LoVo (cell line): ENCODE results near the gene GPR180.
A peak's percentile ranks its signal among the peaks of the same experiment; 100 is the strongest.

ENCODE experiments used
- DNase-seq: peaks from one replicate; pipeline ENCODE4 v3.0.0-alpha.2; 2016; ENCODE audit warnings: low spot score

GPR180 gene

DNA sequence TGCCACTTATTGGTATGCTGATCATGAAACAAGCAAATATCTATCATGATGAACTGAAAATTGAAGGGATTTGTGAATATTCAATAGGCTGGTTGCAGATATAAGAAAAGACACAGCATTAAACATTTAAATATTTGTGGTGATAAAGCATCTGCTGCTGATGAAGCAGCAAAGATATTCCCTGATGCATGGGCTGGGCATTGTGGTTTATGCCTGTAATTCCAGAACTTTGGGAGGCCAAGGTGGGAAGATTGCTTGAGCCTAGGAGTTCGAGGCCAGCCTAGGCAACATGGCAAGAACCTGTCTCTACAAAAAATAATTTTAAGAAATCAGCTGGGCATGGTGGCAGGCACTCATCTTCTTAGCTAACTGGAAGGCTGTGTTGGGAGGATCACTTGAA lies 54.5 kb downstream of the GPR180 start:
- DNase-seq: no peak

DNA sequence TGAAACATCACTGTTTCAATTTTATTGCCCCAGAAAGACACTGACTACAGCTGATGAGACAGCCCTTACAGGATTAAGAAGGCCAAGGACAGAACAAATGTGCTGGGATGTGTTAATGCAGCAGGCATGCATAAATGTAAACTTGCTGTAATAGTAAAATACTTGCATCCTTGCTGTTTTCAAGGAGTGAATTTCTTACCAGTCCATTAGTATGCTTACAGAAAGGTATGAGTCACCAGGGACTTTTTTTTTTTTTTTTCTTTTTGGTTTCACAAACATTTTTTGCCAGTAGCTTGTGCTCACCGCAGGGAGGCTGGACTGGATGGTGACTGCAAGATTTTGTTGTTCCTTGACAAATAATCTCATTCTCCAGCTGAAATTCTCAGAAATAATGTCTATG lies 55.1 kb downstream of the GPR180 start:
- no peak for DNase-seq

DNA sequence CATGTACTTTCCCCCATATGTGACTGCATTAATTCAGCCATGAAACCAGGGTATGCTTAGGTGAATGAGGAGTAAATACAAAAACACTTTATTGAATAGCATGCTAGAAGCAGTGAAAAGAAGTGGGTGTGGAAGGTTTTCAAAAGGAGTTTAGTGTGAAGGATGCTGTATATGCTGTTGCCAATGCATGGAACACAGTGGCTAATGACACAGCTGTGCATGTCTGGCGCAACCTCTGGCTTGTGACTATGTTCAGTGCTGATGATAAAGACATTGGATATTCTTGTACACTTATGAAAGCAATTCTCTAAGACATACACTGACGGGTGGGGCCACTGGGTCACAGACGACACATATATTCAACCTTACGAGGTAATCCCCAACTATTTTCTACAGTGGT lies 55.5 kb downstream of the GPR180 start:
- DNase-seq: no peak

DNA sequence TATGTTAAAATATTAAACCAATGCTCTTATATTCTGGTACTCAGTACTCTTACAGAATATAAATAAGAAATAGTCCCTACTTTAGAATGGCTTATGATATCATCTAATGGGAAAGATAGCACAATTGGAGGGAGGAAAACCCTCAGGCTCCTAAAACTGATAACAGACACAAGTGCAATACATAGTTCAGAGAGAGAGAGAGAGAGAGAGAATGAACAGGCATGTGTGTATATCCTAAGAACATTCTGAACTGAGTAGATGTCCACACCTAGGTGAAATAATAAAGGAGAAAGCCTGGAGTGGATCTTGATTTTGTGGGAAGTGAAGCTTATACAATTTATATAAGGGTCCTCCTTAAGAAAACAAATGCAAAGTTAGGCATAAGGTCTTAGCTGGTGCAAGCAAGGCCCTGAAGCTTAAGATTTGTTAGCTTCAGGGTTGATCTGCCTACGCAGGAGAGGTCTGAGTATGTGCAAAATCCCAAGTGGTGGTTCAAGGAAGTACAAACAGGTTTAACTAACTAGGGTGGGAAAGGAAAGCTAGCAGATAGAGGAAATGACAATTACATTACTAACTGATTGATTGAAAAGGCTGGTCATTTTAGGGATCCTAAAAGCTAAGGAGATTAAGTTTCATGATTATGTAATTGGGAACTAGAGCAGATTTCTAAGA lies 57.4 kb downstream of the GPR180 start:
- DNase-seq: no peak

DNA sequence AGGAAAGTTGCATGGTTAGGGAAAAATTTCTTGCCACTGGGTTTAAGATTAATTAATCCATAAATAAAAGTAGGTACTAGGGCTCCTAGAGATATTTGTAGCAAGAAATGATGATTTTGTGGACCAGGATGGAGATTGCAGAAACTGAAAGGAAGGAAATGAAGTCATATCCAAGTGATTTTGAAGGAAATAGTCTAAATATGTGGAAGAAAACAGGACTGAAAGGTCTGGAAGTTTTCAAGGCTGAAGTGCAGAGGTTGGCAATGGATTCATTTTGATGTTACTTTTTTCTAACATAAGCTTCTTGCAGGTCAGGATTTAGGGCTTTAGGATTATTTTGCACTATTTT lies 57.9 kb downstream of the GPR180 start:
- DNase-seq: no peak

DNA sequence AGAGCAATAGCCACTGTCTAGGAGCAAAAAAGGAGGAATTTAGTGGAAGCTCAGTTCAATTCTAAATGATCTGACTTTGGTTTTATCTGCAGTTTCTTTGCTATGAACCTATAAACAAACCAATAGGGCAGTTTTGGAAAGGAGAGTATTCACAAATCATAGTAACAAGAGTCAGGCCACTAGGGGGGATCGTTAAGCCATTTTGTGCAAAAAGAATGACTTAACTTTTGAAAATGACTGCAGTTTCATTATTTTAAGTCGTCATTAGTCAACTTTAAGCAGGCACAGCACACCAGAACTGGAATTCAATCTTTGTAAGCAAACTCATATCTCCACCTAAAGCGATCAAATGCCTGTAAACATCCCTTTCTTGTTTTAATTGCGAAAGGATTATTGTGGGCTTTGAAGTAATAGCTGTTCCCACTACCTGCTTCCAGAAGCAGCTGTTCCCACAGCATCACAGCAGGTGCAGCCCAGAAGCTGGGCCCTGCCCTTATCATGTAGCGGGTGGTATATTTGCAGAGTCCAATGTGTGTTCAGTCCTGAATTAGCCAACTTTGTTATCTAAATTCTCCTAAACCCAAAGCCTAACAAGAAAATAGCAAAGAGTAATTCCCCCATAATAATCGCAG lies 59.2 kb downstream of the GPR180 start:
- DNase-seq: no peak

DNA sequence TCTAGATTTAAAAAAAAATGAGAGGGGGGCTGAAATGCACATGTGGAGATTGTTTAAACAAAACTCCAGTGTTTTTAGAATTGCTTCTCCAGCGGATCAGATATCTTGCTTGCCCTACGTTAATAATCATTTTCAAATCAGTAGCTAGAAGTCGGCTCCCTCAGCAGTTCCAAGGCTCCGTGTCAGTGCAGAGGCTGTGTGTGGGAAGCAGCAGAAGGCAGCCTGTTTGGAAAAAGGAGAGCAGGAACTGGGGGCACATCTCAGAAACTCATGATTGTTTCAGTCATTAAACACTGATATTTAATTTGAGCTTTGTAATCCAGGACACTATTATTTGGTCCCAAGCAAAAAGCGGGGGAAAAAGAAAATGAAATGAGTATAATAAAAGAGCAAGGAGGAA lies 59.7 kb downstream of the GPR180 start:
- no peak for DNase-seq

DNA sequence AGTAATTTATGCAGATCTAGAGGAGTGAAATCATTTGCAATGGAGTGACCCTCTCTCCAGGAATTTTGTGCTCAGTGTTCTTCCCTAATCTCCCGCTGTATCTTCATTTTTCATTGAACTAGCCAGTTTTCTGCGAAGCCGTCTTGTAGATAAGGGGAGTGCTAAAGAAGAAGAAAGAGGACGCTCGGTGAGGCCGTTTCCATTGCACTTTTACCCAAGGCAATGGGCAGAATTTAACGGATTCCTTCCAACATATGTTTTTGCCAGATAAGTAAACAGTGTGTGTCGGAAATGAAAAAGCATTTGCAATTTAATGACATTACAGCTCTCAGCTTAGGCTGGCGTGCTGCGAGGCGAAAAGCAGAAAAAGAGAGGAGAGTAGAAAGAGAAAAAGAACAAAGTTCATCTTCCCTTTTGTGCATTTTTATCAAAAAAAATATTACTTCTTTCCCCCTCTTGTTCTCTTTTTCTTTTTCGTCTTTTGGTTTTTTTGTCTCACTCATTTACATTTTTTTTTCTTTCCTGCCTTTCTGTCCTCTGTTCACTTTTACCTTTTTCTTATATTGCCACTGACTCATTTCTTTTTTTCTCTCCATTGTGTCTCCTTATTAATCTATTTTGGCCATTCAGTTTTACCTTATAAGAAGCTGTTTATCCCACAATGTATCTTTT lies 60.8 kb downstream of the GPR180 start:
- DNase-seq: no peak

DNA sequence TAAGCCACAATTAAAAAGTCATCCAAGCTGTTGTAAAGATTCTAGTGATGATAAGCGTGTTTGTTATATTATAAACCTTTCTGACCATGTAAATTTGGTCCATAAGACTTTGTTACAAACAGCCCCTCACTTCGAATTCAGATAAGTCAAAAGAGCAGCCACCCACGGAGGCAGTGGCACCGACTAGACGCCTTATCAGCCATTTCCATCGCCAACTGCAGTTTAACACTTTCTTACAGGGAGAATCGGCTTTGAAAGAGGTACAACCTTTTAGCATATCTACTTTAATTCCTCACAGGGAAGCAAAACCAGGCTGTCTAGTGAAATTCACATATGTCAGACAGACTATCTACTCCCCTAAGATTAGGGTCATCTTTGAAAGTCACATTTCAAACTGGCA lies 63.2 kb downstream of the GPR180 start:
- no peak for DNase-seq

DNA sequence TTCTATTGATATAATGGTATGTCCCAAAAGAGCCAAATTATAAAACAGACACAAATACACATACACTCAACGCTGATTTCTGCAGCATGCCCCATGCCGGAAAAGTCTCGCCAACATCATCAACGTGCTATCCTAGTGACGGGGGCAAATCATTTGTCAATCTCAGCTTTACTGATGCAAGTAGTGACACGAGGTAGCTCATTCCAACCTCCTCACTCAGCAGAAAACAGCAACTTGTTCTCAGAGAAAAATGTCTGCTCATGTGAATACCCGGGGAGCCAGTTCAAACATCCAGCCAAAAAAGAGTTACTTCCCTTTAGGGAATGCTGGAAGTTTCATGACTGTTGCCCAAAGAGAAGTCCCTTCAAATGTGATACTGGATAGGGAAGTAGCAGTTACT lies 64.4 kb downstream of the GPR180 start:
- DNase-seq: no peak

DNA sequence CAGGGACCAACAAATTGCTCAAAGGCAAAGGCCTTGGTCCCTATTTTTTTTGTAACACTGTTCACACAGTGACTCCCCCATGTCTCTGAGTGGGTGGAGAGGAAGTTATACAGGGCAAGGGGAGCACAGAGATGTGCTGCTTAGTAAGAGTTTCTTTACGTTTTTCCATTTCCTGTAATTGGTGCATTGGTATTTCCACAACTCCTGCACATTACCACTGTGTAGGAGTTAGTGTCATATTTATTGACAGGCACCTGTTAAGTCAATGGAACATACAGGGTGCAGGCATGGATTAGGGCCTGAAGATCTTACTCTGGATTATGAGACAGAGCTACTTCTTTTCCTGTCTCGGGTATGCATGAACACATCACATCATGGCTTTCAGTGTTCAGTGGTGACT lies 65.5 kb downstream of the GPR180 start:
- no peak for DNase-seq

DNA sequence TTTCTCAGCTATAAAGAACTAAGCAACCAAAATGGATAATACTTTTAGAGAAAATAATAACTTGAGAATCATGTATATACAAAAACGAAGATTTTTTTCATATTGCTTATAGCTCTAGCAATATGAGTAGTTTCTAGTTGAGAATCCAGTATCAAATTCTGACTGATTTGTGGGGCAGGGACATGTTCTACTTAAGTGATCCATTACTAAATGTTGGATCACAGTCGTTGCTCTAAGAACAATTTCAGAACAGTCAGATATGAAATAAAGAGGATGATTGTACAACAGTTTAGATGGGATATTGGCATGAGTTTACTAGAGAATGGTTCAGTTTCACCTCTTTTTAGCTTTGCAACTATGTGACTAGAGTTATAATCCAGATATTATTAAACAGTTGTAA lies 70.7 kb downstream of the GPR180 start:
- no peak for DNase-seq

DNA sequence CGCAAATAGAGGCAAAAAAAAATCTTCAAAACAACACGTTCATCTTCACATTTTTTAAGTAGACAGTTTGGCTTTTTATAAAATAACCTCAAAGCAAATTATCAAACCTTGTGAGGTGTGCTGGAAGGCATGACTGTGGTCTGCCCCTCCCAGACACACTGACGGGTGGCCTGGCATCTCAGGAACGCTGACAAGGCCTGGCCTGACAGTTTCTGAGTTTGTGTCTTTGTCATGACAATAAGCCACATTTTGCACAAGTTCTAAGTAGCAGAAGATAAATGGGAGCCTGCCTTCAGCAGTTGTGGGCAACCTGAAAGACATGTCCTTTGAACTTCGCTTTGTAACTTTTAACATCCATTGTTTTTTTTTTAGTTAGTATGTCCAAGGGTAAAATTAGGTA lies 72.2 kb downstream of the GPR180 start:
- no peak for DNase-seq

DNA sequence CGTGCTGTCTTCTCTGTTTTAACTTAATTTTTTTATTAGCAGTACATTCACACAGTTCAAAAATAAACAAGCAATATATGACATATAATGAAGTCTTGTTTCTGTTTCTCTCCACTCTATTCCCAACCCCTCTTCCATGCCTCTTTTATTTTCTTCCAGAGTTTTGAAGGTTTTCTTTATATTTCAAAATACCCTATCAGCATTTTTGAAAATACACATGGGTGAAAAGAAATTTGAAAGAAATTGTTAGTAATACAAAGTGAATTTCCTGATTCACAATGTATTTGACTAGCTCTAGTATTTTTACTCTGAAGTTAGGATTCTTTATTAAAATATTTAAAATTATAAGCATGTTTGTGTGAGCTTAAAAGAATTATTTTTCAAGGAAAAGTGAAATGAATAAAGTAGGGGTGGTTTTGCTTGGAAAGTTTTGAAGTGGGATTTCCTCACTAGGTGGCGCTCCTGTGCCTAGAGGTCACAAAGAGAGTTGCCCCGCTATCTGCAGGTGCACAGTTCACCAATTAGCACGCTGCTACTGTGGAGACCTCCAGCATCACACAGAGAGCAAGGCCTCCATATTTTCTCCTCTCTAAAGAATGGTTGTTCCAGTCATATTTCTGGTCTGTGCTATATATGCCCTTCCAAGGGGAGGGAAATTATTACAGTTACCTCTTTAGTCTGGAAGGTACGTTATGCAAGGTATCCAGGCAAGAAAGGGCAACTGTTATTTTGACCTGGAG lies 73.1 kb downstream of the GPR180 start:
- DNase-seq: peak; percentile 45

DNA sequence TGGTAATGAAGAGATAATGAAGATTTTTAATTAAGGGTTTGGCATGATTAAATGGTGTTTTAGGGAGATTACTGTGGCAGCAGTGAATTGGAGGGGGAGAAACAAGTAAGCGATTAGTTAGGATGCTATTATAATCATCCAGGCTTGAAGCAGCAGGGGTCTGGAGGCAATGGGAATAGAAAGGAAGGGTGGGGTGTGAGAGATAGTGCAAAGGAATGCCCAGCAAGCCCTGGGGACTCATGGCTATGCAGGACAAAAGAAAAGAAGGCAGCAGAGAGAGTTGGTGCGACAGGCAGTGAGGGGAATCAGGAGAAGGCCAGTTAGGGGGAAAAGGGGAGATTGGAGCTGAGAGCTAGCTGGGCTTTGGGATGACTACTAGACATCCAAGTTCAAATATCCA lies 76.1 kb downstream of the GPR180 start:
- DNase-seq: no peak

DNA sequence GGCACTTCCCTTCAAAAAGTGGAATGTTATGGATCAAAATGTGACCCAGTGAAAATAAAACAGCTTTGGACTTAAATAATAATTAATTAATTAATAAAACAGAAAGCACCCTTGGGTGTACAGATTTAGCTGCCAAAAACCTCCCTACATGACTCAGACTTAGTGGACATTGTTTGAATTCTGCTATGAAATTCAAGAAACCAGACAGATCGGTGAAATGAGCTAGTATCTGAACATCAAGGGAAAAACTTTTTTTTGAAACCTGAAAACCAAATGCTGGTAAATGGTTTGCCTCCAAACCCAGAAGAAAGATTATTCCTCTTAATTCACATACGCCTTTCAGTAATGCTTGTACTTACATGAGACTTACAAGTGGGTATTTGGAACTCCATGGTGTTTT lies 77.2 kb downstream of the GPR180 start:
- DNase-seq: no peak

DNA sequence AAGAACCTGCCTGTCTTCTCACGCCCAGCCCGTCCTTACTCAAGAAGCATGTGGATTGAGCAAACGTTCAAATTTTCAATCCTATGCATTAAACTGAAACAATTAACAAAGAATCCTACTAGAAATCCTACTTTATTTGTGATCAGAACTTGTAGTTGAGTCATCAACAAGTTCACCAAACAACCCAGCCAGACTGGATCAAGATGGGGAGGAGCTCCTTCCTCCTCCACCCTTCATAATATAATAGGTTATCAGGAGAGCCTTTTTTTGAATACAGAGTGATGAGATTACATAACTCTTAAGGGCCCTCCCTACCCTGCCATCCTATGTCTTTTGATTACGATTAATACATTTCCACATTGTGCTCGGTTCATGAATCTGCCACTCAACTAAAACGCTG lies 78.0 kb downstream of the GPR180 start:
- DNase-seq: no peak

DNA sequence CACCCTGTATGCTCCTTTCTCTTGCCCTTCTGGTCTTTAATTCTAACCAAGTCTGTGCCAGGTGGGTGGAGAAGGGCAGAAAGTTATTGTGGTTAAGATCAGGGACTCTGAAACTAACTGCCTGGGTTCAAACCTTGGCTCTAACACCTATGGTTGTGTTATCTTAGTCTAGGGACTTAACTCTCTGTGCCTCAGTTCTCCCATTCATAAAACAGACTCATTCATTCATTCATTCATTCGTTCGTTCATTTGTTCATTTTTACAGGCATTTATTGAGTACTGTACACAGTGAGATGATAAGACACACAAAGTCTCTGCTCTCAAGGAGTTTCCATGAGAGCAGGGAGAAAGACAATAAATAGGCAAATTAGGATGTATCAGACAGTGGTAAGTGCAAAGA lies 80.6 kb downstream of the GPR180 start:
- DNase-seq: no peak

DNA sequence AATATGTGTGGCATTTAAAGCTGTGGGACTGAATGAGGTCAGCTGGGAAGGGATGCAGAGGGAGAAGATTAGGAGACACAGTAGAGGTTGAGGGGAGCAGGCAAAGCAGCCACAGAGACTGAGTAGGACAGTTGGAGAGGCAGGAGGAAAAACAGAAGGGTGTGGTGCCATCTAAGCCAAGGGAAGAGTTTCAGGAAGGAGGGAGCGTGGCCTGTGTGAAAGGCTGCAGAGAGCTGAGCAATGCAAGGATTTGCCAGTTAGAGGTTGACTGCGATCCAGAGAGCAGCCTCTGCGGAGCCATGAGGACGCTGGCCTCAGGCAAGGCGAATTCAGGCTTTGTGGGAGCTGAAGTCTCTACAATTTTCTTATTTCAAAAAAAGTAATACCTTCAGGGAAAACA lies 81.8 kb downstream of the GPR180 start:
- no peak for DNase-seq
